M059J (cell line): ENCODE measurements around the gene PPP6R3. TPM values are rescaled to one million over a fixed set of nuclear protein-coding genes. Genes with fewer than 3 reads are reported as not detected.
"Not testable (repeated sequence)": the region's sequence is repeated elsewhere in the genome, so short reads cannot be mapped to it uniquely, and the experiment has no call there.

Experiments used
- DNase-seq: peaks from one replicate; pipeline ENCODE4 v3.0.0-alpha.2; 2012; ENCODE audit warnings: low read depth
- total RNA-seq: library from RNA; depleted of rRNA; stranded (reverse); fragments of >200 nt; shearing (Covaris generic); gene quantifications from 2 replicates; pipeline ENCODE4 v1.2.3, GENCODE V29; 2014

The PPP6R3 gene
- total RNA-seq, 1 experiment from 2014 or later = 104 TPM

- DNase-seq = no peak
These were observed 140.6 kb downstream of the PPP6R3 start for GRCh38 chr11:68601147-68601546.

DNA sequence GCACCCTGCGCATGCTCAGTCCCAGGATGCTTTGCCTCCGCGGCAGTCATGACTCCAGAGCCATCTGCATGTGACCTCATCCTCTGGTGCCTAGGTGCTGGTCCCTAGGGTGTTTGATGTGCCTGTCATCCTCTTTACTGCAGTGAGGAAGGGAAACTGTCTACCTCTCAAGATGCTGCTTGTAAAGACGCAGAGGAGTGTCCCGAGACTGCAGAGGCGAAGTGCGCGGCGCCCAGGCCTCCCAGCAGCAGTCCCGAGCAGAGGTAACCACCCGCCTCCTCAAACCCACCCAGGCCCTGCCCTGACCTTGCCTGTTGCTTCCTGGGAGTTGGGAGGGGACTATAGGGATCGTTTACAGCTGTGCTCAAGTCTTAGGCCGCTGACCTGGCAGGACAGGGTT, 149.2 kb downstream of the PPP6R3 start:
- DNase-seq = no peak

GRCh38 chr11:68610452-68611116, 150.0 kb downstream of the PPP6R3 start:
- no peak for DNase-seq

DNA sequence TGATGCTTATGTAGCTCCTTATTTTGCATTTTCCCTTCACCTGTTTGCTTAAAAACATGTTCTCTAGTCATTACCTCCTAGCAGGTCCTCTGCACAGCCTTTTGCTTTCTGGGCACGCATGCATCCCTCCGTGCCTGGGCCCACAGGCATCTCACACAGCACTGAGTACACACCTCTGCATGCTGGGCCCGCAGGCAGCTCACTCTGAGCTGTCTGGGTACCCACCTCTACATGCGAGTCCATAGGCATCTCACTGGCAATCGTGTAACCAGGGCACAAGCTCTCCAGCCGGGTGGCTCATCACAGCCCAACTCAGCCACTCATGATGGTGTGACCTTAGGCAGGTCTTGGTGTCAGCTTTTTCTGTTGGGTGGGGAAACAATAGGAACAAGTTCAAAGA, 155.1 kb downstream of the PPP6R3 start:
- DNase-seq = no peak

GRCh38 chr11:68617925-68618809, 157.6 kb downstream of the PPP6R3 start:
- no peak for DNase-seq

- DNase-seq = no peak
These were observed 161.3 kb downstream of the PPP6R3 start for GRCh38 chr11:68621826-68622225.

DNA sequence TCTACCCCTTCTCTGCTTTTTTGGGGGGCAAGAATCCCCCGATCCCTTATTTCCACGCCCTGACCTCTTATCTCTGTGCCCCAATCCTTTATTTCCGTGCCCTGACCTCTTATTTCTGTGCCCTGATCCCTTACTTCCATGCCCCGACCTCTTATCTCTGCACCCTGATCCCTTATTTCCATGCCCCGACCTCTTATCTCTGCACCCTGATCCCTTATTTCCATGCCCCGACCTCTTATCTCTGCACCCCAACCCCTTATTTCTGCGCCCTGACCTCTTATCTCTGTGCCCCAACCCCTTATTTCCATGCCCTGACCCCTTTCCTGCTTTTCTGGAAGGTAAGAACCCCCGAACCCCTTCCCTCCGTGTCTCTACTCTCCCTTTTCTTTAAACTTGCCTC, 163.2 kb downstream of the PPP6R3 start:
- not testable (repeated sequence) for DNase-seq

DNA sequence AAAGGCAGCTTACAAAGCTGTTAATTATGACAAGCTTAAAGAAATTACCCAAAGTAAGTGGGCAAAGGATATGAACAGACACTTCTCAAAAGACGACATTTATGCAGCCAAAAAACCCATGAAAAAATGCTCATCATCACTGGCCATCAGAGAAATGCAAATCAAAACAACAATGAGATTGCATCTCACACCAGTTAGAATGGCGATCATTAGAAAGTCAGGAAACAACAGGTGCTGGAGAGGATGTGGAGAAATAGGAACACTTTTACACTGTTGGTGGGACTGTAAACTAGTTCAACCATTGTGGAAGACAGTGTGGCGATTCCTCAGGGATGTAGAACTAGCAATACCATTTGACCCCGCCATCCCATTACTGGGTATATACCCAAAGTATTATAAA, 164.5 kb downstream of the PPP6R3 start:
- DNase-seq = not testable (repeated sequence)

DNA sequence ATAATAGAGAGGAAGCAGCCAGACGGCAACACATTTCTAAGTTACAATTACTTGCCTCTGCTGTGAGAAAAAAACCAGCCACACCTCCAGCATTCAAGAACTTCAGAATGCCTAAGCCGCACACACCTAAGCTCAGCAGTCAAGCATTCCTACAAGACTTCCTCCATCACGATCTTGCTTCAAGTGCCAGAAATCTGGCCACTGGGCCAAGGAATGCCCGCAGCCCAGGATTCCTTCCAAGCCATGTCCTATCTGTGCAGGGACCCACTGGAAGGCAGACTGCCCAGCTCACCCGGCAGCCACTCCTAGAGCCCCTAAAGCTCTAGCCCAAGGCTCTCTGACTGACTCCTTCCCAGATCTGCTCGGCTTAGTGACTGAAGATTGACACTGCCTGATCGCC, 165.7 kb downstream of the PPP6R3 start:
- not testable (repeated sequence) for DNase-seq

GRCh38 chr11:68628837-68629236, 168.3 kb downstream of the PPP6R3 start:
- DNase-seq = not testable (repeated sequence)

DNA sequence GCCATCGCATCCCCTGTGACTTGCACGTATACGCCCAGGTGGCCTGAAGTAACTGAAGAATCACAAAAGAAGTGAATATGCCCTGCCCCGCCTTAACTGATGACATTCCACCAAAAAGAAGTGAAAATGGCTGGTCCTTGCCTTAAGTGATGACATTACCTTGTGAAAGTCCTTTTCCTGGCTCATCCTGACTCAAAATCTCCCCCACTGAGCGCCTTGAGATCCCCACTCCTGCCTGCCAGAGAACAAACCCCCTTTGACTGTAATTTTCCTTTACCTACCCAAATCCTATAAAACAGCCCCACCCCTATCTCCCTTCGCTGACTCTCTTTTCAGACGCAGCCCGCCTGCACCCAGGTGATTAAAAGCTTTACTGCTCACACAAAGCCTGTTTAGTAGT, 171.8 kb downstream of the PPP6R3 start:
- DNase-seq = not testable (repeated sequence)

- DNase-seq = peak; percentile 61
These were observed 172.2 kb downstream of the PPP6R3 start for GRCh38 chr11:68632802-68633201.

DNA sequence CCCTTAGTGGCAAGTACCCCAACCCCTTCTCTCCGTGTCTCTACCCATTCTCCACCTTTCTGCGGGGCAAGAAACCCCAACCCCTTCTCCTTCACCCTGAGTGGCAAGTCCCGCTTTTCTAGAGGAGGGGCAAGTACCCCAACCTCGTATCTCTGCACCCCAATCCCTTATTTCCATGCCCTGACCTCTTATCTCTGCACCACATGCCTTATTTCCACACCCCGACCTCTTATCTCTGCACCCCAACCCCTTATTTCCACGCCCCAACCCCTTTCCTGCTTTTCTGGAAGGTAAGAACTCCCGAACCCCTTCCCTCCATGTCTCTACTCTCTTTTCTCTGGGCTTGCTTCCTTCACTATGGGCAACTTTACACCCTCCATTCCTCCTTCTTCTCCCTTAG, 174.1 kb downstream of the PPP6R3 start:
- not testable (repeated sequence) for DNase-seq

- DNase-seq = not testable (repeated sequence)
These were observed 174.6 kb downstream of the PPP6R3 start for GRCh38 chr11:68635172-68635571.

DNA sequence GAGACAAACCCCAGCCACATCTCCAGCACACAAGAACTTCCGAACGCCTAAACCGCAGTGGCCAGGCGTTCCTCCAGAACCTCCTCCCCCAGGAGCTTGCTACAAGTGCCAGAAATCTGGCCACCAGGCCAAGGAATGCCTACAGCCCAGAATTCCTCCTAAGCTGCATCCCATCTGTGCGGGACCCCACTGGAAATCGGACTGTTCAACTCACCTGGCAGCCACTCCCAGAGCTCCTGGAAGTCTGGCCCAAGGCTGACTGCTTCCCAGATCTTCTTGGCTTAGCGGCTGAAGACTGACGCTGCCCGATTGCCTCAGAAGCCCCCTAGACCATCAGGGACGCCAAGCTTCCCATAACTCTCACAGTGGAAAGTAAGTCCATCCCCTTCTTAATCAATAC, 175.3 kb downstream of the PPP6R3 start:
- not testable (repeated sequence) for DNase-seq

DNA sequence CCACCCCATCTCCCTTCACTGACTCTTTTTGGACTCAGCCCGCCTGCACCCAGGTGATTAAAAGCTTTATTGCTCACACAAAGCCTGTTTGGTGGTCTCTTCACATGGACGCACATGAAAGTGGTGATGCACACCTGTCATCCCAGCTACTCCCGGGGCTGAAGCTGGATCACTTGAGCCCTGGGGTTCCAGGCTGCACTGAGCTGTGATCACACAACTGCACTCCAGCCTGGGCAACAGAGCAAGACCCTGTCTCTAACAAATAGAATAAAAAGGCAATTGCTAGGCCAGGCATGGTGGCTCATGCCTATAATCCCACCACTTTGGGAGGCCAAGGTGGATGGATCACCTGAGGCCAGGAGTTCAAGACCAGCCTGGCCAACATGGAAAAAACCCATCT, 178.8 kb downstream of the PPP6R3 start:
- not testable (repeated sequence) for DNase-seq

GRCh38 chr11:68641880-68642279, 181.3 kb downstream of the PPP6R3 start:
- no peak for DNase-seq

DNA sequence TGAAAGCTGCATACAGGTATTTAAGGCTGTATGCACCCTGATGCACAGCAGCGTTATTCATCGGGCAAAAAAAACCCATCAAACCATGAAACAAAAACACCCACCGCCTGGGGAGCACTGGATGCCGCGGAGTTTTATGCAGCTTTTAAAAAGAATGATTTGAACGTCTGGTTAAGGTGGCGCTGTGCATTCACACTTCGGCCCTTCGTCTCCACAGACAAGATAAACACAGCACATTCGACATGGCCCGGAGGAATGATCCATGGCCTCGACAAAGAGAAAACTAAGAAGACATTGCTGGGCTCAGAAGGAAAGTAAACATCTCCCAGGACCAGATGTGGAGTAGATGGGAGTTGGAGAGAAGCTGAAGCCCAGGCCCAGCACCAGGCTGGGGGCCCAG, 183.0 kb downstream of the PPP6R3 start:
- DNase-seq = peak; percentile 15

DNA sequence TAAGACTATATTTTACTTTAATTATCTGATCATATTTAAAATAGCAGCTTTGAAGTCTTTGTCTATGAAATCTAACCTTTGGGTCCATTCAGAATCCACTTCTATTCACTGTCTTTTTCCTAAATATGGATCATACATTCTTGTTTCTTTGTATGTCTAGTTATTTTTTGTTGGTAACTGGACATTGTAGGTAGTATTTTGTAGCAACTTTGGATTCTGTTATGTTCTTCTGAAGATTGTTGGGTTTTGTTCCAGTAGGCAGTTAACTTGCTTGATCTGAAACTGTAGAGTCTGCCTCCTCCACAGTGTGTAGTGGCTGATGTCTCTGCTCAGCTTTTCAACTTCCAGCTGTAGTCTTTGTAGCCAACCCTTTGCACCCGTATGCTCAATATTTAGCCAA, 186.3 kb downstream of the PPP6R3 start:
- DNase-seq = no peak

DNA sequence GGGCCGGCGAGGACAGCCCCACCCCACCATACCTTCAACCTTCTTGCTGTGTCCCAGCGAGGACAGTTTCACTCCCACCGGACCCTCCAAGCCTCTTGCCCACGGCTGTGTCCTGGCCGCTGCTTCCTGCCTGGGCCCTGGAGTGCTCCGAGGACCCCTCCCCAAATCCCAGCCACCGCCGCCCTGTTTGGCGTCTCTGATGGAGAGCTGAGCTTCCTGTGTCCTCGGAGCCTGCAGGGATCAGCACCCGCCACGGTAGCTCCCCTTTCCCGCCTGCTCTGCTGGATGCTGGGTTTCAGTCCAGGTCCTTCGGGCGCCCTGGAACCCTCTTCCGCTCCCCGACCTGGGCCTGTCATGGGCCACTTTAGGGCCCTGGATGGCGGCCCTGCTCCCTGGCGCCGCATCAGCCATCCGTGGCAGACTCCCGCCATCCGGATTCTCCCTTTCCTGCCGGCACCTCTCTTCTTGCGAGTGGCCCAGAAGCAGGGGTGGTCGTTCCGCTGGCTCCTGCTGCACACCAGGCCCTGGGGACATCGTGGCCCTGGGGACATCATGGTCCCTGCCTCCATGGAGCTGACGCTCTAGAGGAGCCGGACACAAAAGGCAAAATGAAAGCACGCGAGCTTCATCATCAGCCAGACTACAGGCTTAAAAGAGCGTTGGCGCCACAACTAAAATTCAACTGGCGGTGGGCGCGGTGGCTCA, 189.5 kb downstream of the PPP6R3 start:
- DNase-seq = no peak

DNA sequence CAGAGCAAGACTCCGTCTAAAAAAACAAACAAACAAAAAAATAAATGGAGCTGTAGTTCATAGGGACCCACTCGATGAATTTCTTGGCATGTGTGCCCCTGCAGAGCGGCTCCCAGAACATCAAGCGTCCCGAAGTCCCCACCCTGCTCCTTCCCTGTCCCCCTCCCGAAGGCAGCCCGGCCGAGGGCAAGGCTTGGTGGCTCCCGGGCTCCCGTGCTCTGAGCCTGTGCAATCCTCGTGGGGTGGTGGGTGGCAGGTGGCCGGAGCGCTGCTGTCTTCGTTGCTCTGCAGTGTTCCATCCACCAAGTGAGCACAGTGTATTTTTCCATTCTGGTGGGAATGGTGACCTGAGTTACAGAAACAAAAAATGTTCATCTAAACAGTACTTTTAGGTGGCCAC, 190.2 kb downstream of the PPP6R3 start:
- no peak for DNase-seq

DNA sequence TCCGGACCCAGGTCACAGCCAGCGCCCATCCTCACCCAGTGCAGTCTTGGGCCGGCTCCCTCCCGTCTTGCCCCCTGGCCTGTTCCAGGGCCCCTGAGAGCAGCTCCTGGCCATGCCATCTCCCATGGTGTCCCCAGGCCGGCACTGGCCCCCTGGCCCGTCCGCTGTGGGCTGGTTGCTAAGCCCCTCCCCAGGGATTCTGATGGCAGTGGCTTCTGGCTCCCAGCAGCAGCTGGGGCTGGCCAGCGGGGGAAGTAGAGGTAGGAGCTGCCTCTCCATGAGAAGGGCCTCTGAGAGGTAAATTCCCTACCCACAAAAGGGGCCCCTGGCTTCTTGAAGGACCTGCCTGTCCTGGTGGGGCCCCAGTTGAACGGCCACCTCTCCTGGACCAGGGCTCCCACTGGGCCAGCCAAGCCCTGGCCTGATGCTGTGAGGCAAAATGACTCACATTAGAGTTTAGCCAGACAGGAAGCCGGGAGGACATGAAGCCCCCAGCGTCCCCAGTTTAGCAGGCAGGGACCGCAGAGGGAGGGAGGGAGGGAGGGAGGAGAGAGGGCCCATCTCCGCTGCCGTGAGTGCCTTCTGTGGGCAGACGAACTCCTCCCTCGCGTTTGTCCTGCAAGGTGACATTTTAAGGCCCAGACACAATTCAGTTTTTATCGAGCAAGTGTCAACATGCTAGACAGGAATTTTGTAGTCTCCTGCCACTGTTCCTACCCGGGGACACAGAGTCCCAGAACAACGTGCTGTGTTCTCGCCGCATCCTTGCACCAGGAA, 190.8 kb downstream of the PPP6R3 start:
- DNase-seq = no peak
